Trophoblast cell (in vitro differentiated cells and primary cell): Measurements from ENCODE around the gene UBXN10.
A peak's percentile ranks its signal among the peaks of the same experiment; 100 is the strongest.

Experiments used
- DNase-seq, 2 donors: peaks; one replicate each; pipeline ENCODE4 v3.0.0-alpha.2; 2016
- H2AFZ ChIP-seq: 2 replicates; pipeline ENCODE4 v1.6.1; 2013; ENCODE audit warnings: low read length, moderate library complexity, mild to moderate bottlenecking; ENCODE audit not compliant: insufficient read depth, poor library complexity
- H2AK5ac ChIP-seq: 2 replicates; pipeline ENCODE4 v1.6.1; 2013; ENCODE audit warnings: mild to moderate bottlenecking, low read length
- H2BK120ac ChIP-seq: 2 replicates; pipeline ENCODE4 v1.6.1; 2013; ENCODE audit warnings: low read length, mild to moderate bottlenecking, moderate library complexity; ENCODE audit not compliant: insufficient read depth, poor library complexity
- H2BK12ac ChIP-seq: 2 replicates; pipeline ENCODE4 v1.6.1; 2013; ENCODE audit warnings: mild to moderate bottlenecking, low read length, moderate library complexity
- H2BK5ac ChIP-seq: 2 replicates; pipeline ENCODE4 v1.6.1; 2013; ENCODE audit warnings: low read length, low read depth, moderate library complexity, mild to moderate bottlenecking; ENCODE audit not compliant: poor library complexity
- H3K14ac ChIP-seq: 2 replicates; pipeline ENCODE4 v1.6.1; 2013; ENCODE audit warnings: mild to moderate bottlenecking, low read length
- H3K18ac ChIP-seq: 2 replicates; pipeline ENCODE4 v1.6.1; 2013; ENCODE audit warnings: mild to moderate bottlenecking, low read length
- H3K23ac ChIP-seq: 2 replicates; pipeline ENCODE4 v1.6.1; 2013; ENCODE audit warnings: low read length
- H3K27ac ChIP-seq: 2 replicates; pipeline ENCODE4 v1.5.1; 2013; ENCODE audit warnings: low read depth, mild to moderate bottlenecking, inconsistent platforms, low read length, moderate library complexity
- H3K27me3 ChIP-seq: 2 replicates; pipeline ENCODE4 v1.6.1; 2013; ENCODE audit warnings: inconsistent platforms, mild to moderate bottlenecking, low read length, moderate library complexity; ENCODE audit not compliant: insufficient read depth
- H3K36me3 ChIP-seq, 2 experiments: 1 replicate in 1 of 2; 2 replicates in 1 of 2; pipeline ENCODE4 v1.6.1; 2013; ENCODE audit warnings: low read length in 2 of 2, mild to moderate bottlenecking in 2 of 2, moderate library complexity in 1 of 2; ENCODE audit not compliant: insufficient read depth in 2 of 2, control insufficient read depth in 1 of 2
- H3K4ac ChIP-seq: 2 replicates; pipeline ENCODE4 v1.6.1; 2013; ENCODE audit warnings: low read depth, mild to moderate bottlenecking, low read length, moderate library complexity
- H3K4me1 ChIP-seq, 2 experiments: 1 replicate in 1 of 2; 2 replicates in 1 of 2; pipeline ENCODE4 v1.6.1; 2013; ENCODE audit warnings: low read length in 2 of 2, mild to moderate bottlenecking in 2 of 2, moderate library complexity in 1 of 2; ENCODE audit not compliant: insufficient read depth in 2 of 2, control insufficient read depth in 1 of 2
- H3K4me2 ChIP-seq: 2 replicates; pipeline ENCODE4 v1.6.1; 2013; ENCODE audit warnings: inconsistent platforms, mild to moderate bottlenecking, low read length, moderate library complexity
- H3K4me3 ChIP-seq: 2 replicates; pipeline ENCODE4 v1.5.1; 2013; ENCODE audit warnings: mild to moderate bottlenecking, low read depth, low read length, inconsistent platforms
- H3K79me1 ChIP-seq: one replicate; pipeline ENCODE4 v1.6.1; 2013; ENCODE audit warnings: low read length
- H3K79me2 ChIP-seq: 2 replicates; pipeline ENCODE4 v1.6.1; 2013; ENCODE audit warnings: low read length, mild to moderate bottlenecking; ENCODE audit not compliant: control insufficient read depth, insufficient read depth, poor library complexity
- H3K9ac ChIP-seq: 2 replicates; pipeline ENCODE4 v1.6.1; 2013; ENCODE audit warnings: mild to moderate bottlenecking, low read length
- H3K9me3 ChIP-seq: 2 replicates; pipeline ENCODE4 v1.6.1; 2013; ENCODE audit warnings: low read depth, mild to moderate bottlenecking, control low read depth, inconsistent platforms, low read length; ENCODE audit not compliant: insufficient read depth
- H4K12ac ChIP-seq: 2 replicates; pipeline ENCODE4 v1.6.1; 2013; ENCODE audit warnings: low read depth, mild to moderate bottlenecking, low read length, moderate library complexity
- H4K8ac ChIP-seq: 2 replicates; pipeline ENCODE4 v1.6.1; 2013; ENCODE audit warnings: low read depth, mild to moderate bottlenecking, low read length, moderate library complexity
- H4K91ac ChIP-seq: one replicate; pipeline ENCODE4 v1.6.1; 2013; ENCODE audit warnings: low read depth, mild to moderate bottlenecking, low read length, moderate library complexity
- WGBS: extraction: QIAGEN DNeasy Blood & Tissue Kit; methylation state at CpG from one replicate; pipeline ENCODE4 v1.1.7; 2013; ENCODE audit warnings: missing lambda C conversion rate; ENCODE audit not compliant: insufficient read length, insufficient coverage; ENCODE audit errors: extremely low coverage; 5-methylcytosine and 5-hydroxymethylcytosine counted together

Gene UBXN10

DNA sequence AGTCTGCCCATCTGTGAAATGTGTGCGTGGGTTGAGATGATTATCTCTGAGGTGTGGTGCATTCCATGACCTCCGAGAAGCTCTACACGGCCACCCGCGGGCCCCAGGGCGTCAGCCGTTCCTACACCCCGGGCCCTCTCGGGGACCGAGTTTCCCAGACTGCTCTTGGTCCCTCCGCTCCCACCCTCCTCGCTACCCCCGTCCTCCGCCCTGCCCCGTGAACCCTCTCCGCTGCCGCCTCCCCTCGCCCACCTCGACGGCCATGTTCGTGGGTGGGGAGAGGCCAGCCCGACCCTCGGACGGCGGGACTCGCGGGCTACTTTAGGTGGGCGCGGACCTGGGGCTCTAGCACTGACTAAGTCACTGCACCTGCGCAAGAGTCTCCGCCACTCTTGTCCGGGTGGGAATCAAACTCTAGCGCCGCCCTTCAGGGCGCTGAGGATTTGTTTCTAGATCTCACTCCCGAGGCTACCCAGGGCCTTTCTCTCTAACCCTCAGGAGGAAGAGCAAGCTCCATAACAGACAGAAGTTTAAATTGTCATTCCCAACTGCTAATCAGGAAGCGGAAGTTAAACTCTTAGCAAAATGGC, 57.1 kb downstream of the UBXN10 start:
- Histone ChIP-seq H3K9me3 (peaks cover 3% of the 10 kb centered on the region), H3K27me3 (no peaks in the 10 kb centered on the region), H2AFZ (no peak overlapping the region), H3K23ac (no peak overlapping the region), H3K14ac (no peak overlapping the region), H2BK5ac (no peak overlapping the region), H3K79me1 (peaks cover 3% of the 10 kb centered on the region), H3K27ac (no peak overlapping the region), H3K4me2 (no peak overlapping the region), H3K4me1 (peaks cover 2 to 3% of the 10 kb centered on the region in 2 experiments), H3K36me3 (no peaks in the 10 kb centered on the region), H4K12ac (no peak overlapping the region), H2BK12ac (no peak overlapping the region), H2BK120ac (no peak overlapping the region), H2AK5ac (peak overlapping the region; percentile 72), H4K91ac (peak overlapping the region; percentile 11), H3K9ac (no peak overlapping the region), H3K79me2 (no peaks in the 10 kb centered on the region), H3K18ac (no peak overlapping the region), H3K4ac (no peak overlapping the region), H4K8ac (no peak overlapping the region), H3K4me3 (no peak overlapping the region)
- peak in 1 of 2 donors; percentile 18 for DNase-seq
- no CpG with 5 or more reads among the region's 37 CpGs for WGBS
